ENCODE data around the gene RFFL.

Gene RFFL

GRCh38 chr17:35080536-35080935 lies 17.0 kb upstream of the RFFL start:
- DNase-seq: no peak

GRCh38 chr17:35079547-35080423 lies 16.3 kb upstream of the RFFL start:
- no peak for DNase-seq

GRCh38 chr17:35076874-35077273 lies 13.4 kb upstream of the RFFL start:
- no peak for DNase-seq

DNA sequence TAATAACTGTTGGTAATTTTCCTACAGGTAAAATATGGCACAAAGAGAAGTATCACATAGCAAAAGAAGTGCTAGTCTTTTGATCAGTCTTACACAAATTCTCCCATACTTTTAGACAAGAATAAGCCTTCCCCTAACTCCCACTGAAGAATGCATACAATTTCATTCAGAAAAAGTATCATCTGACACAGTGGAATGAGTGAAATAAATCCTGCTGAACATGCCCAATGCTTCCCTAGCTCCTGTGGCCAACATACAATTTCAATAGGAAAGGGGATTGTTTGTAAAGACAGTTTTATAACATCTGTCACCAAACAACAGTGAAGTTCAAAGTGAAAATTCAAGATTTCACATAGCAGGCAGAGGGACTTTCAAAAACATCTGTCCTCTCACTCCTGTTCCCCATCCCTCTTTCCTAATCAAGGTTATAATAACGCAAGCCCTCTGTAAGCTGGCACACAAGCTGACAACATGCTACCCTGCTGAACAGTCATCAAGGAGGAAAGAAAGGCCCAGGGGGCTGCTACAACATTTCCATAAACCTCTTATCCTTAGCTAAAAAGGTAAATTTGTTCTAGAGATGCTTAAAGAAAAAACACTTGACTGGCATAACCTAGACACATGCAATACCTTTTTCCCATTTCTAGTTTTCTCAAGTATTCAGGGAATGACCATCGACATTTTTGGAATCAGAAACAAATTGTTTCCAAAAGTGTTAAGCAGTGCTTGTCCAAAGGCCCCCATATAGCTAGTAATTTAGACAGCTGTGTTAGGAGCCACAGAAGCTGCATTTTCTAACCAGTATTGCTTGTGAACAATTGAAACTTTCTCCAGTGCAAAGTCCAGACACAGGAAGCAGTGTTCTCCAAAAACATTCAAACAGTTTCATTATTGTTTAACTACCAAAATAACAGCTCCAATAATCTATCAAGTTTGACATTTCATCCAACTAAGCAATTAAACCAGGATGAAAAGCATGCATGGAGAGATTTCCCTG lies 11.5 kb upstream of the RFFL start:
- no peak for DNase-seq

- DNase-seq: no peak
Measured at GRCh38 chr17:35073991-35074627, 10.6 kb upstream of the RFFL start.

- DNase-seq: no peak
Measured at GRCh38 chr17:35073183-35073790, 9.8 kb upstream of the RFFL start.

- DNase-seq: no peak
Measured at GRCh38 chr17:35069311-35069710, 5.8 kb upstream of the RFFL start.

GRCh38 chr17:35068249-35068648 lies 4.7 kb upstream of the RFFL start:
- DNase-seq: no peak

- no peak for DNase-seq
Measured at GRCh38 chr17:35065880-35066279, 2.4 kb upstream of the RFFL start.

- no peak for DNase-seq
Measured at GRCh38 chr17:35064516-35065215, 1.2 kb upstream of the RFFL start.

- no peak for DNase-seq
Measured at GRCh38 chr17:35062308-35062707, 1.2 kb downstream of the RFFL start.

DNA sequence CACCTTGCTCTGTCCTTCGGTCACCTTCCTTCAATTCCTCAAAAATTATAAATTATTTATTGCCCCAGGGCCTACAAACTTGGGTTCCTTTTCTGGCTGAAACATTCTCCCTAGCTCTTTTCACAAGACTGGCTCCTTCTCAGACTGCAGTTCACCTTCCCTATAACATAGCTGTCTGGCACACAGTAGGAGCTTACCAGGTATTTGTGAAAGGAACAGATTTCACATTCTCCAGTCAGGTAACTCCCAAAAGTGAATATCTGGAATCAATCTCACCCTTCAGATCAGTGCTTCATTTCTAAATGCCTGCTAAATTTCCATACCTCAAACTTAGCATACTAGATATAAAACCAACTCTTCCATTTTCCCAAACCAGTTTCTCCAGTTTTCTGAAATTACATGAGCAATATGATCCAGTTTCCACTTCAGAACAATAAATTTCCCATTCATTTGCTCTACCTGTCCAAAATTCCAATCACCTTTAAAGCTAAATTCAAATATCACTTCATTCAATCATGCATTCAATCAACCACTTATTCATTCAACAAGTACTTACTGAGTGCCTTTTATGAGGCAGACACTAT lies 6.1 kb downstream of the RFFL start:
- no peak for DNase-seq

- no peak for DNase-seq
Measured at GRCh38 chr17:35056013-35056412, 7.5 kb downstream of the RFFL start.

- no peak for DNase-seq
Measured at GRCh38 chr17:35053204-35053603, 10.3 kb downstream of the RFFL start.

- DNase-seq: no peak
Measured at GRCh38 chr17:35052780-35053179, 10.7 kb downstream of the RFFL start.

GRCh38 chr17:35052241-35052610 lies 11.3 kb downstream of the RFFL start:
- DNase-seq: no peak

- DNase-seq: no peak
Measured at GRCh38 chr17:35051579-35052240, 11.8 kb downstream of the RFFL start.

GRCh38 chr17:35051183-35051578 lies 12.3 kb downstream of the RFFL start:
- DNase-seq: no peak

- no peak for DNase-seq
Measured at GRCh38 chr17:35050170-35050569, 13.3 kb downstream of the RFFL start.

- DNase-seq: no peak
Measured at GRCh38 chr17:35048685-35049379, 14.7 kb downstream of the RFFL start.

Measured in left hindlimb (tissue), 1 donor.